Measurements from ENCODE around the gene TNC.
"Not testable (repeated sequence)": the region's sequence is repeated elsewhere in the genome, so short reads cannot be mapped to it uniquely, and the experiment has no call there.

TNC gene

GRCh38 chr9:115134941-115135340 is 17.0 kb upstream of the TNC start:
- DNase-seq (ENCODE audit: low spot score): no peak

GRCh38 chr9:115133649-115134048 is 15.7 kb upstream of the TNC start:
- DNase-seq (ENCODE audit: low spot score): no peak

- no peak for DNase-seq (ENCODE audit: low spot score)
Observed at GRCh38 chr9:115132648-115133047, 14.7 kb upstream of the TNC start.

- no peak for DNase-seq (ENCODE audit: low spot score)
Observed at GRCh38 chr9:115130176-115130575, 12.2 kb upstream of the TNC start.

DNA sequence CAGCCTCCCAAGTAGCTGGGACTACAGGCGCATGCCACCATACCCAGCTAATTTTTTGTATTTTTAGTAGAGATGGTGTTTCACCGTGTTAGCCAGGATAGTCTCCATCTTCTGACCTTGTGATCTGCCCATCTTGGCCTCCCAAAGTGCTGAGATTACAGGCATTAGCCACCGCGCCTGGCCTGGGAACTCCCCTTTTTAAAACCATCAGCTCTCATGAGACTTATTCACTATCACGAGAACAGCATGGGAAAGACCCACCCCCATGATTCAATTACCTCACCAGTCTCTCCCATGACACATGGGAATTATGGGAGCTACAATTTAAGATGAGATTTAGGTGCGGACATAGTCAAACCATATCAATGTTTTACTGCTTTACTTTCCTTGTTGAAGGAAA is 10.8 kb upstream of the TNC start:
- DNase-seq (ENCODE audit: low spot score): not testable (repeated sequence)

DNA sequence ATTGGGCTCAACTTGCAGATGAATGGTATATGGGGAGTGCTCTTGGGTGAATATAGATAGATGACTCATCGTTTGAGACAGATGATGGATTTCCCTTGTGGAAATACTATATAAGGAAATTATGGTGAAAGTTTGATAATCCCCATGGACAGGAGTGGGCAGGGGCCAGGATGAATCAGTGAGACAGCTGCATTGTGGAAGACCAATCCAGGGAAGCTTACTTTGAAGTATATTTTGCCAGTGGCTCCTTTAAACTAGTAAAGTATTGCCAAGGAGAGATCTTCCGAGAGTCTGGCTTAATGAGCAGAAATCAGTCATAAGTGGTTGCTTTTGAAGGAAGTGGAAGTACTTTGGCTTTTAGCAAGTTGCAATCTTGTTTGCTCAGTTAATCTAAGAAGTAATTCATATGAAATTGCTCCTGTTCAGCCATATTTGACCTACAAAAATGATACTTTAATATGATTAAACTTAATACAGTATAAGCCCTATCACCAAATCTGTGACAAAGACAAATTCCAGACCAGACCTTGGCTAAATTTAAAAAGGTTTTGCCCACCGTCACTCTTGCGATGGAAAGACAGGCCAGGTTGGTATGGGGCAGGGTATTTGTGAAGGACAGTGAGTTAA is 9.3 kb upstream of the TNC start:
- DNase-seq (ENCODE audit: low spot score): no peak

DNA sequence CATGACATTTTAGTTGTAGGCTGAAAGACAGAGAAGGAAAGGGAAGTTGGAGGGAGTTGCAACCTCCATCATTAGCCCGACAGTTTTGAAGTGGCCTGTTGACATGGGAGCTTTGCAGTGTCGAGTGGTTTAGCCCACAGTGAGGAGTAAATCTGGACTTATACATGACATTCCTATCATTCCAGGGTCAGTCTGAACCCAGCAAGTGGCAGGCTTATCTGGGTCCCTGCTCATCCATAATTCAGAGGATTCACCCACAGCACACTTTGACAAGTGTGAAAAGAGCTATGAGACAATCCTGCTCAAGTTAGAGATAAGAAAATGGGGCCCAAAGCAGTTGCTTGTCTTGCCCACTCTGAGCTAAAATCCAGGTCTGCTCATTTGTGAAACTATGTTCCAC is 8.4 kb upstream of the TNC start:
- DNase-seq (ENCODE audit: low spot score): no peak

- no peak for DNase-seq (ENCODE audit: low spot score)
Observed at GRCh38 chr9:115122937-115123336, 5.0 kb upstream of the TNC start.

GRCh38 chr9:115121181-115121580 is 3.2 kb upstream of the TNC start:
- DNase-seq (ENCODE audit: low spot score): no peak

DNA sequence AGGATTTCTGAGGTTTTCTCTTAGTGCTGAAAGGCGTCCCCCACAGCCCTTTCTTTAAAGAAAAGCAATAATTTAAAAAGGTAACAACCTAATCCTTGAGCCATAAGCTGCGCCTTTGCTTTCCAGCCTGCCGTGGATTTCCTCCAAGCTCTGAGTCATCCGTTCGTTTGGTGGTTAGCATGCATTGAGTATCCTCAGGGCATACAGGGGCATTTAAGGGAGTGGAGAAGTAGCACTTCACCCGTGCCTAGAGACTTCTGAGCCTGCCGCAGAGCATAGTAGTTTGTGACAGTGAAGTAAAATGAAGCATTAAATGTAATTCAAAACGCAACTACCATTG is 892 bp upstream of the TNC start:
- DNase-seq (ENCODE audit: low spot score): no peak

- no peak for DNase-seq (ENCODE audit: low spot score)
Observed at GRCh38 chr9:115116421-115117284, 1.3 kb downstream of the TNC start.

GRCh38 chr9:115115924-115116323 is 2.0 kb downstream of the TNC start:
- no peak for DNase-seq (ENCODE audit: low spot score)

DNA sequence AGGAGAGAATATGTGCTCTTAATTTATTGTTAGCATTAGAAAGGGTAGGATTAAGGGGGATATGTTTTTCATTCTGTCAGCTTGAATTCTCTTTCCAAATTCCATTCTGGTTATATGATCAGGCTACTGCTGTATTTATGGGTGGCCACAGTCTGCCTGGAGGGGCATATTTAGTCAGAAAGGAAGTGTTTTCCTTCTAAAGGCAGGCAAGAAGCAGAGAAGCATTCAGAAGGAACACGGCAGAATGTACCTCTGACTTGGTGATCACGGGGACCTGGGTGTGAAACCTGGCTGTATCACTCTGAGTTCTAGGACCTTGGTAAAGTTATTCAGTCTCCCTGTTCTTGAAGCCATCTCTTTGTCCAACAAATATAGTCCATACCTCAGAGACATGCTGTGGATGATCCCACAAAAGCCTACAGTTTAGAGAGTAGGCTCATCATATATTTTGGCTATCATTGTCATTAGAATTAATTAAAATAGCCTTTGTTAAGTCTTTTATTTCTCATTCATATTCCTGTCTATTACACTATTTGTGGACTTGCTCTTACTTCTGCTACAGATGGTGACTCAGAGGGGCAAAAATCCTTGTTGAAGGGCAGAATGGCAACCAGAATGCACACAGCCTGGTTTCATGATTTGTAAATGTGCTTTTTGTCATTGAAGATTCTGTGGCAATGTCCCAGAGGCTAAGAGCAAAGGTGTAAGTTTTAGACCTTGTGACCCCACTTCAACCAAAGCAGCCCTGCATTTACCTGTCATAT is 2.7 kb downstream of the TNC start:
- no peak for DNase-seq (ENCODE audit: low spot score)

DNA sequence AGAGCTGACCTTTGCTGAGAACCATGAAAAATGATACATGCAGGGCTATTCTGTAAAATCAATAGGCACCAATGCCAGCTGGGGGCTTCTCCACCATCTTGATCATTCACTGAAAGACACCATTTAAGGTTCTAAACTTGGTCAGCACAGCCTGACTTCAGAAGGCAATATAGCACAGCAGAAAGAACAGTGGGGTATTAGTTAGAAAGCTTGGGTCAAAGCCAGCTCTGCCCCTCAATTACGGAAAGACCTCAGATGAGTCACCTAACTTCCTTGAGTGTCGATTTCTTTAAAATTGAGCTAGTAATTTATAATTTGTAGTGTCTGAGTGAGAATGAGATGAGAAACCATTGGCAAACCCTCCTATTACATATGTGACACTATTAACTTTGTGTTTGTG is 3.4 kb downstream of the TNC start:
- DNase-seq (ENCODE audit: low spot score): no peak

DNA sequence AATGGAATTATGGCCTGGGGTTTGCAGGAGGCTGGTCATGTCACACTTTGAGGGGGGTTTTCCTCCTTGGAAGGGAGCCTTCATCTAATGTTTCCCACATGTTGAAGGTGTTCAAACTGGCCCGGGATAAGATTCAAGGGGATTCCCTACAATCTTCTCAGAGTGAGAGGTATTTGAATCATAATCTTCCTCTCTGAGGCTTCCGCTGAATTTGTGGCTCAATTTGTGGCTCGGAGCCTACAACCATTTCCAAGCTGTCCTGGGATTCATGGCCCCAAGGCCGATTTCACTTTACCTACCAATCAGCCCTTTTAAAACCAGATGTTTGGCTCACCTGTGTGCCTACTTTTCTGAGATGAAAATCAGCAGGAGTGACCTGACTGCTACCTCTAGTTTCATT is 3.9 kb downstream of the TNC start:
- DNase-seq (ENCODE audit: low spot score): no peak

DNA sequence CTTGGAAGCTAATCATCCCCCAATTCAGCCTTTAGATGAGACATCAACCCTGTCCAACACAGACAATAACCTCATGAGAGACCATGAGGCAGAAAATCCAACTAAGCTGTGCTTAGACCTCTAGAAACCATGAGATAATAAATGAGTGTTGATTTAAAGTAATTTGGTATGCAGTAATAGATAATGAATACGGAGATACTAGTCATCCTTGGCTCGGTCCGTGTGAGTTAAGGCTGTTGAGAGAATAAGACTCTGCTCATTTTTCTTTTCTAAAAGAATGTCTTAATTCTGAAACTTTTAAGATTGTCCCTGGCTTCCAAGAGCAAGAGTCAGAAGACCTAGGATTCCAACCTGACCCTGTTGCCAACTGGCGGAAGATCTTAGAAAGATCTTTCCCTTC is 6.1 kb downstream of the TNC start:
- no peak for DNase-seq (ENCODE audit: low spot score)

GRCh38 chr9:115109486-115109885 is 8.5 kb downstream of the TNC start:
- DNase-seq (ENCODE audit: low spot score): no peak

- DNase-seq (ENCODE audit: low spot score): no peak
Observed at GRCh38 chr9:115107701-115108100, 10.3 kb downstream of the TNC start.

GRCh38 chr9:115106642-115107041 is 11.3 kb downstream of the TNC start:
- DNase-seq (ENCODE audit: low spot score): no peak

DNA sequence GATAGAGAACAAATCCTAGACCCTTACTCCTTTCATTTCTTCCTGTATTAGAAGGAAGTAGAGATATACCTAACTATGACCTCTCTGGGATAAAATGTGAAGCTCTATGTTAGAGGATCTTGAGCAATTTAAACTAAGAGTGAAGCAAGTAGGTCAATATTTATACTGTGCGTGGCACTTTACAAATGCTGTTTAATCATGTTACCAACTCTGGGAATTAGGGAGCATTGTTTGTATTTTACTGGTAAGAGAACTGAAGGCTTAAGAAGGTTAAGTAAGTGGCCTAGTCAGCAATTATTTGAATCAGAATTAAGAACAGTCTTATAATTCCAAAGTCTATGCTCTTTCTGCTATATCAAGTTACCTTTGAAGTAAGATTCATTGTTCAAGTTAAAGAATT is 12.0 kb downstream of the TNC start:
- no peak for DNase-seq (ENCODE audit: low spot score)

GRCh38 chr9:115104908-115105307 is 13.0 kb downstream of the TNC start:
- no peak for DNase-seq (ENCODE audit: low spot score)

DNA sequence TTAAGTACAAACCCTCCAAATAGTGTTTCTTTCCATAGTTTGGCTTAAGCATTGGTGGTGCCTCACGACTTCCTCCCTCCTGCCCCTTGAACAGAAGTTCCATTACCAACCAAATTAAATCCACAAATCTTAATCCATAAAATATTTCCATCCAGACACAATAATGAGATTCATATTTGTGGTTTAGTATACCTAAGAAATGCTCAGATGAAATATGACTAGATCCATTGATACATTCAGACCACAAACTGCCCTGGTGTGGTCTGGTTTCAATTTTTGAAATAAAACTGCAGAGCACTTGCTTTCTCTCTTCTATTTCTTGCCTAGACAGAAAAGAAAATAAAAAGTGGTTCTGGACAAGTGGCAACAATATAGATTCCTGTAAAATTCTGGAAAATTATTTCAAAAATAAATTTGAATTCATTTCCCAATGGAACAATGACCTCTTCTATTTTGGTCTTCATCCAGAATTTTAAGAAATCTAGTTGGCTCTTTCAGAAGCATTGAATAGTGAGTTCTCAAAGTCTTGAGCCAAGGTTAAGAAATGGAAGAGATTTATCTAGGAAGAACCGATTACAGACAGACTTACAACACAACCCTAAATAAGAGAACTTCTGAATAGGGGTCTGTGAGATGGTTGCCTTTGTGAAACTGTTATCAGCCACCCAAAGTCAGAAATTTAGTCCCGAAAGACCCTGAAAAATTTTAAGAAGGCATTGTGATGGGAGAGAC is 14.0 kb downstream of the TNC start:
- no peak for DNase-seq (ENCODE audit: low spot score)

- DNase-seq (ENCODE audit: low spot score): no peak
Observed at GRCh38 chr9:115099901-115100300, 18.1 kb downstream of the TNC start.

Data from activated CD4-positive, alpha-beta T cell treated with anti-CD3 and anti-CD28 coated beads, Interleukin-2, Interleukin-4, amounts not matched to agents 100 ng/mL and 50 ng/mL, durations not matched to agents 16 hours and 8 hours (primary cell).